Uterus (tissue), 4 donors: Measurements from ENCODE around the gene SLC39A6. TPM values are rescaled to one million over a fixed set of nuclear protein-coding genes. Genes with fewer than 3 reads are reported as not detected.

Experiments
- DNase-seq, 2 donors: peaks; one replicate each; pipeline ENCODE4 v3.0.0-alpha.2; 2019 to 2020
- H3K27ac ChIP-seq, 2 donors: fragments of 200-600 bp; sonication (generic); 1 replicate in 1 of 2; 2 replicates in 1 of 2; pipeline ENCODE4 v1.5.1; 2016 to 2018
- H3K27me3 ChIP-seq, 2 donors: fragments of 200-600 bp; sonication (generic); one replicate each; pipeline ENCODE4 v1.5.1; 2018 to 2019; ENCODE audit warnings: control low read depth in 1 of 2
- H3K36me3 ChIP-seq, 2 donors: fragments of 200-600 bp; sonication (generic); one replicate each; pipeline ENCODE4 v1.5.1; 2019; ENCODE audit warnings: control low read depth in 1 of 2
- H3K4me1 ChIP-seq, 2 donors: fragments of 200-600 bp; sonication (generic); one replicate each; pipeline ENCODE4 v1.5.1; 2018 to 2019; ENCODE audit warnings: control low read depth in 1 of 2
- H3K4me3 ChIP-seq, 2 donors: fragments of 200-600 bp; sonication (generic); 1 replicate in 1 of 2; 2 replicates in 1 of 2; pipeline ENCODE4 v1.5.1; 2018 to 2019; ENCODE audit warnings: mild to moderate bottlenecking in 1 of 2
- H3K9me3 ChIP-seq, 2 donors: fragments of 200-600 bp; sonication (generic); one replicate each; pipeline ENCODE4 v1.5.1; 2019; ENCODE audit warnings: control low read depth in 1 of 2
- POLR2A ChIP-seq, 2 donors: fragments of 450-650 bp; IDR thresholded peaks; one replicate each; pipeline ENCODE4 v1.6.1; 2016; ENCODE audit warnings: antibody characterized with exemption in 2 of 2, mild to moderate bottlenecking in 1 of 2, moderate library complexity in 1 of 2
- intact Hi-C: fragments of 100-400 bp; cut with DNase I; formaldehyde crosslinking; loops from one replicate; pipeline ENCODE4 v1.15.1; 2023; ENCODE audit warnings: low total_unique reads
- total RNA-seq, 4 donors: library from RNA; depleted of rRNA in 3 of 4; stranded (reverse); fragments of >200 nt in 3 of 4; gene quantifications; one replicate each; pipeline versions ENCODE4 v1.1.0 to v1.2.4, GENCODE V29; 2014 to 2023
- TF ChIP-seq, protein P1 (sequence below), 4 experiments: fragments of 200-600 bp in 2 of 4; fragments of 450-650 bp in 2 of 4; sonication (generic) in 2 of 4; IDR thresholded peaks; one replicate each; pipeline ENCODE4 v1.5.1; 2016 to 2019; ENCODE audit warnings: antibody characterized with exemption in 4 of 4, mild to moderate bottlenecking in 2 of 4, moderate library complexity in 1 of 4
- donor health status: DM: yes; HTN: yes; CAD: no.

The SLC39A6 gene
- total RNA-seq, 4 donors from 2014 or later, result 7.7 to 90.6 (median 31.1) TPM

DNA sequence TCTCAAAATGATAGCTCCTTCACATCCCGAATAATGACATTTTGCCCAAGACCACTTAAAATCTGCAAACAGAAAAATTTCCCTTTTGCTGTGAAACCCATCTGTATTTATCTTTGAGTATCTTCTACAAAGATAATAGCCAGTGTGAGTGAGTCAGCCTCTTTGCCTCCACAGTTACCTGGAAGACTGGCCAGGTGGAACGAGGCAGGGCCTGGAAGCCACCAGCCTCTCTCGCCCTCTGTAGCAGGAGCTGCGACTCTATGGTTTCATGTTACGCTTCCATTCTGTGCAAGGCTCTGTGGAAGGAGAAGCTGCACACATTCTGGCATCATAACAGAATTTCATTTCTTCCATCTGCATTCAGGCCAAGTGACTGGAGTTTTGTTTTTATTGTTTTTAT lies 10.1 kb upstream of the SLC39A6 start:
- no peak for DNase-seq
- no peaks in the 10 kb centered on the region for H3K9me3 ChIP-seq
- no peak overlapping the region for H3K4me3 ChIP-seq
- TF ChIP-seq, protein P1, sequence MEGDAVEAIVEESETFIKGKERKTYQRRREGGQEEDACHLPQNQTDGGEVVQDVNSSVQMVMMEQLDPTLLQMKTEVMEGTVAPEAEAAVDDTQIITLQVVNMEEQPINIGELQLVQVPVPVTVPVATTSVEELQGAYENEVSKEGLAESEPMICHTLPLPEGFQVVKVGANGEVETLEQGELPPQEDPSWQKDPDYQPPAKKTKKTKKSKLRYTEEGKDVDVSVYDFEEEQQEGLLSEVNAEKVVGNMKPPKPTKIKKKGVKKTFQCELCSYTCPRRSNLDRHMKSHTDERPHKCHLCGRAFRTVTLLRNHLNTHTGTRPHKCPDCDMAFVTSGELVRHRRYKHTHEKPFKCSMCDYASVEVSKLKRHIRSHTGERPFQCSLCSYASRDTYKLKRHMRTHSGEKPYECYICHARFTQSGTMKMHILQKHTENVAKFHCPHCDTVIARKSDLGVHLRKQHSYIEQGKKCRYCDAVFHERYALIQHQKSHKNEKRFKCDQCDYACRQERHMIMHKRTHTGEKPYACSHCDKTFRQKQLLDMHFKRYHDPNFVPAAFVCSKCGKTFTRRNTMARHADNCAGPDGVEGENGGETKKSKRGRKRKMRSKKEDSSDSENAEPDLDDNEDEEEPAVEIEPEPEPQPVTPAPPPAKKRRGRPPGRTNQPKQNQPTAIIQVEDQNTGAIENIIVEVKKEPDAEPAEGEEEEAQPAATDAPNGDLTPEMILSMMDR (IDR thresholded peaks at IDR 0.05), result no peak
- no peak for TF ChIP-seq POLR2A (IDR thresholded peaks at IDR 0.05)
- H3K4me1 ChIP-seq, result no peaks in the 10 kb centered on the region
- H3K36me3 ChIP-seq, result no peaks in the 10 kb centered on the region
- intact Hi-C loops, result no loop called here
- H3K27ac ChIP-seq, result no peak overlapping the region
- H3K27me3 ChIP-seq, result no peaks in the 10 kb centered on the region

DNA sequence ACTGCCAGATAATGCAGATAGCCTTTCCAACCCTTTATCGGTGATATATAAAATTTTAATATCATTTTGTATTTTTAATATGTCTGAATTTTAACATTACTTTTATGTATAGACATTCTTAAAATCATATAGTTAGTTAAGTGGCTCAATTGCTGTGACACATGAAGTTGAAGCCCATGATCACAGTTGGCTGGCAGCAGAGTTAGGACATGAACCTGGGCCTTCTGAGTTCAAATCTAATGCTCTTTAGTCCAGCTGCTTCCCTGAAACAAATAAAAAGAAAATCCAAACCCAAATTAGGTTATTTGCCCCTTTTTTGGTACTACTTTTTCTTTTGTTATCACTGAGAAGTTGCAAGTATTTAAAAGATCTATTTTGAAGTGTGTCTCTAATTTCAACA lies 6.1 kb upstream of the SLC39A6 start:
- Histone ChIP-seq H3K36me3 (no peaks in the 10 kb centered on the region), H3K27ac (no peak overlapping the region), H3K4me1 (peaks cover 0 to 5% of the 10 kb centered on the region in 2 donors), H3K4me3 (no peak overlapping the region), H3K27me3 (no peaks in the 10 kb centered on the region), H3K9me3 (no peaks in the 10 kb centered on the region)
- intact Hi-C loops, result no loop called here
- no peak for DNase-seq
- TF ChIP-seq, protein P1 (IDR thresholded peaks at IDR 0.05), result no peak
- no peak for TF ChIP-seq POLR2A (IDR thresholded peaks at IDR 0.05)

DNA sequence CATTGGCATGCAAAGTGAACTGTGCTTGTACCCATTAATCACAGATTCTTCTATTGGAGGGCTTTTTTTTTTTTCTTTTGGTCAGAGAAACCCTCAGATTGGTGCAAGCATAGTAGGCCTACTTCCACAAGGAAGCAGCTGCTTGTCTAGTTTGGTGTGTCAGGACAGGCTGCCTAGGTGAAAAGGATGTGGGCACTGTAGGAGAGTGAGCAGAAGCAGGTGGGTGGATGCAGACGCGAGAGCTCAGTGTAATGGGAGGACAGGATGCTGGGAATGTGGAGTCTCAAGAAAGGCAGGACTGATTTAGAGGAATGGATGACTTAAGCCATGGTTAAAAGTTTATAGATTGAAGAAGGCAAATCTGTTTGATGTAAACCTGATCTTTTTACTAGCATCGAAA lies 3.6 kb upstream of the SLC39A6 start:
- intact Hi-C loops, result no loop called here
- Histone ChIP-seq H3K4me3 (no peak overlapping the region), H3K36me3 (no peaks in the 10 kb centered on the region), H3K4me1 (peaks cover 0 to 5% of the 10 kb centered on the region in 2 donors), H3K27ac (no peak overlapping the region), H3K27me3 (no peaks in the 10 kb centered on the region), H3K9me3 (no peaks in the 10 kb centered on the region)
- no peak for DNase-seq
- TF ChIP-seq, protein P1 (IDR thresholded peaks at IDR 0.05), result no peak
- TF ChIP-seq POLR2A (IDR thresholded peaks at IDR 0.05), result no peak

DNA sequence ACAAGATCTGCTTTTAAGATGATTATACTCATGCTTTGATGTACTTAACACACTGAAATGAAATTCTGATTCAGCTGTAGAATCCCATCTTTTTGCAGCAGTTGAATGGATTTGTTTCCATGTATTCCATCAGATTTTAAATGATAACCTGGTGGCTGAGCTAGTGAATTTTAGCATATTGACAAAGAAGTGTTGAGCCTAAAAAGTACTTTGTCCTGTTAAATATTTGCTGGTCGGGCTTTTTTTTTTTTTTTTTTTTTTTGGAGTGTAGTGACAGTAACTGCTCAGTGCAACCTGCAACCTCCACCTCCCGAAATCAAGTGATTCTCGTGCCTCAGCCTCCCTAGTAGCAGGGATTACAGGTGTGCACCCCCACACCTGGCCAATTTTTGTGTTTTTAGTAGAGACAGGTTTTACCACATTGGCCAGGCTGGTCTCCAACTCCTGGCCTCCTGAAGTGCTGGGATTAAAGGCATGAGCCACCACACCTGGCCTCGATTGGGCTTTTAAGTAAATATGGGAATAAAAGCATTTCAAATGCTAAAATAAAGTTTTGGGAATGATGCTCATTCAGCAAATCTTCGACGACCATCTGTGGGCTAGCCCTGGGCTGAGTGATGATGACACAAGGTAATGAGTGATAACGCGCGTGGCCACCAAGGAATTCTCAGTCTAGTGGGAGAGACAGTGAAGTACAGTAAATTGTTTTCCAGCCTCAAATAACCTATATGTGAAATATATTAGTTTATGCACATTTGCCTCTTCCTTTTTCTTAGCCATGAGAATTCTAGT lies 2.7 kb upstream of the SLC39A6 start:
- Histone ChIP-seq H3K4me1 (peaks cover 0 to 5% of the 10 kb centered on the region in 2 donors), H3K27ac (no peak overlapping the region), H3K9me3 (no peaks in the 10 kb centered on the region), H3K4me3 (no peak overlapping the region), H3K27me3 (no peaks in the 10 kb centered on the region), H3K36me3 (no peaks in the 10 kb centered on the region)
- intact Hi-C loops, result no loop called here
- TF ChIP-seq, protein P1 (IDR thresholded peaks at IDR 0.05), result no peak
- no peak for TF ChIP-seq POLR2A (IDR thresholded peaks at IDR 0.05)
- DNase-seq, result no peak

DNA sequence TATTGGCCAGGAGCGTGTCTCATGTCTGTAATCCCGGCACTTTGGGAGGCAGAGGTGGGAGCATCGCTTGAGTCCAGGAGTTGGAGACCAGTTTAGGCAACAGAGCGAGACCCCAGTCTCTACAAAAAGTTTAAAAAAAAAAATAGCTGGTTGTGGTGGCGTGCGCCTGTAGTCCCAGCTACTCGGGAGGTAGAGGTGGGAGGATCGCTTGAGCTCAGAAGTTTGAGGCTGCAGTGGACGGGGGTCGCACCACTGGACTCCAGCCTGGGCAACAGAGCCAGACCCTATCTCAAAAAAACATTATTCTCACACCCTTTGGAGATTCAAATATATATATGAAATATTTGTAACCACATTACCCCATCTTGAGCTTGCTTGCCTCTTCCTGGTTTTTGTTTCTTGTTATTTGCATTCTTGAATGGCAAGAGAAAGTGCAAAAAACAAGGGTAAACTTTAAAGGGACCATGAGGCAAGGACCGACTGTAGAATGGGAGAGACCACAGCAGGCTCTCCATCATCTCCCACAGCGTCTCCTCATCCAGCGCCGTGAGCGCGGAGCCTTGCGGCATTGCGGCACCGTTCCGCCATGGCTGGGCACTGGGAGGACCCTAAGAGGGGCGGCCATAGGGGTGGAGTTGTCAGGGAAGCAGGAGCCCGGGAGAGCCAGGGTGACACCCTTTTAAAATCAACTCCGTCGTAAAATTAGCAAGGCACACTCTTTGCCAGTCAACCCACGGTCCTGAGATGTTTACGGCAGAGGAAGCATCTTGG lies 1.9 kb upstream of the SLC39A6 start:
- Histone ChIP-seq H3K36me3 (no peaks in the 10 kb centered on the region), H3K4me3 (peak overlapping the region; percentile 89 to 97), H3K9me3 (no peaks in the 10 kb centered on the region), H3K4me1 (peaks cover 0 to 5% of the 10 kb centered on the region in 2 donors), H3K27me3 (no peaks in the 10 kb centered on the region), H3K27ac (peak overlapping the region in 1 of 2 donors; percentile 100)
- DNase-seq, result no peak
- intact Hi-C loops, result no loop called here
- TF ChIP-seq, protein P1 (IDR thresholded peaks at IDR 0.05), result no peak
- TF ChIP-seq POLR2A (IDR thresholded peaks at IDR 0.05), result no peak
